ENCODE results near the gene RASGEF1C.

RASGEF1C gene

DNA sequence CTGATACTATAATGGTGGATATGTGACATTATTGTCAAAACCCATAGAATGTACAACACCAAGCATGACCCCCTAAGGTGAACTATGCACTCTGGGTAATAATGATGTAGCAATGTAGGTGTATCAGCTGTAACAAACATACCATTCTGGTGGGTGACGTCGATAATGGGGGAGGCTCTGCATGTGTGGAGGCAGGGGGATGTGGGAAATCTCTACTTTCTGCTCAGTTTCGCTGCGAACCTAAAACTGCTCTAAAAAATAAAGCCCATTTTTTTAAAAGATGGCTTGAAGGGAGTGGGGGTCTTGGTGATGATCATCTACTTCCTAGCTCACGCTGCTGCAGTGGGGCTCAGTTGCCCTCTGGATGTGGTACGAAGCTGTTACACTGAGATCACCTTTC is 51.1 kb downstream of the RASGEF1C start:
- DNase-seq: no peak

DNA sequence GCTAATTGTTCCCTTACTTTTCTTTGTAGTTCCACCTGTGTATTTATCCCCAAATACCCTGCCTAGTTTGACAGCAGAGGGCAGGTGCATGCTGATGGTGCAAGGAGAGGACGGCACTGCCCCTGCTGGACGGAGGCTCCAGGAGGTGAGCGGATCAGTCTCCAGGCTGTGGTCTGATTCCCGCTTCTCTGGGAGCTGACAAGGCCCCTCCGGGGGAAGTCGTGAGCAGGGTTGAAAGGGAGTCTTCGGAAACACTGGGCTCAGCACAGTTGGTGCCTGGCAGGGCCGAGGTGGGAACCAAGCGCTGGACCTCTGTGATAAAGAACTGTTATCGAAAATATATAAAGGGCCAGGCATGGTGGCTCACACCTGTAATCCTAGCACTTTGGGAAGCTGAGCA is 52.9 kb downstream of the RASGEF1C start:
- no peak for DNase-seq

DNA sequence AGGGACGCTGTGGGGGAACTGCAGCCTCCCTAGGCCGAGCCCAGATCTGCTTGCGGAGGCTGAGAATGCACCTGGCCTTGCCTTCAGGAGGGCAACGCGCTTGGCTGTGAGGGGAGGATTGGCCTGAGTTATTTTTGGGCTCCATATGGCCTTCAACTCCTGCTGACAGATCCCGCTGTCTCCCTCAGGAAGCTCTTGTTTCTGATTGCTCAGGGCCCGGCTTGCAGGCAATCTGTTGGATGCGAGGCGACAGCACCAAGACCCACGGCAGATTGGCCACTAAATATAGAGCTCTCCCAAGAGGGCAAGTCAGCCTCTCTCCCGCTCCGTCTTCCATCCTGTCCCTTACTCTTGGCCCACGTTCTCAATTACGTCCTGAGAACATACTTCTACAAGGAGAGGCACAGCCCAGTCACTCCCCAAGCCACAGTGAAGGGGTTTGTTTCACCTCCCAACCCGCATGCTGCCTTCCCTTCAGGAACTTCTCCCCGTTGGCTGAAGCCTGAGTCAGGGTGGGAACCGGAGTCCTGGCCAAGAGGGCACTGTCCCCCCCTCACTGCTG is 53.6 kb downstream of the RASGEF1C start:
- no peak for DNase-seq

DNA sequence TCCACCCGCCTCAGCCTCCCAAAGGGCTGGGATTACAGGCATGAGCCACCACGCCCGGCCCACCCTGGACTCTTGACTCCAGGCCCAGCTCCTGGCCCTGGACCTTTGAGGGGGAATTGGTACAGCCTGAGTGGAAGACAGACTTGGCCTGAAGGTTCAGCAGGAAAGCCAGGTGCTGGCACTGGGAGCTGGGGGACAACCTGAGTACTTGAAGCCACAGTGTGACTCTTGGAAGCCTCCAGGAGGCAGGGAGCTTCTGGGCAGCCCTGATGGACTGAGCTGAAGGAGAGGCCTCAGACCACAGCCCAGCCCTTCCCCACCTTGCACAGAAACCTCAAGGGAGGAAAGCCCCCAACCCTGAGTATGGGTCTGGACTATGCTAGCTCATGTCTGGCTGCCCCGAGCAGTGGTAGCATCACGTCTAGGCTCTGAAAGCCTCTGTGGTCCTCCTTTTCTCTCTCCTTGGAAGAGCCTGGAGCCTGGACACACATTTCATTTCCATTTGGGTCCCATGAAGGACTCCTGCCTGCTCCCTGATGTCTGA is 54.1 kb downstream of the RASGEF1C start:
- no peak for DNase-seq

DNA sequence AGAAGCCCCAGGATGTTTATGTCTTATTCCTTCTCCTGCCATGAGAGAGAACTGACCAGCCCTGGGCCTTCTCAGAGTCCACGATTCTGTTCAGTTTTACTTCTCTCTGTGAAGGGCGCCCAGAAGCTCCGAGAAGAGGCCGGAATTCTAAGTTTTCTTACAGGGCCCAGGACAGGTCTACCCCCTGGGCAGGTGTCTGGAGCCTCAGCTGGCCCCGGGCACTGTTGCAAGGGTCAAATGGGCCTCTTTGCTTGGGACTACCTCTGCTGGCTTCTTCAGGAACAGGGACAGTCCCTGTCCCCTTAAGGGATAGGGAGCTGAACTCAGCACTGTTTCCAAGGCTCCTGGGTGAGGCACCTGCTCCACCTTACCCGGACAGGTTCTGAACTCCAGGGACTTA is 55.0 kb downstream of the RASGEF1C start:
- no peak for DNase-seq

DNA sequence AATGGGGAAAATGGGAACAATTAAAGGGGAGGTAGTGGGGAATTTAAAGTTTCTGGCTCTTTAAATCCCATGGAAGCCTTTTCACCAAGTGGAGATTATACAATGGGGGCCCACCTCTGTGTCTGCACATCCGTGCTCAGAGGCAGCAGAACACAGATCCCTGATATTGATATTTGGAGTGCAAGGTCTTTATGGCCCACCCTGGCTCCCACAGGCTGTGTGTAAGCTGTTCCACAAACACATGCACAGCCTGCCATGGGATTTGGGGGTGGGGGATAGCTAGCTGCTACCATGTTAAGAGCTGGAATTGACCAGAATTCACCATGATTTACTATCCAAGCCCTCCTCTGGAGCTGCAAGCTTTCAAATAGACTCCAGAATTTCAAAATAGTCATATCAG is 55.9 kb downstream of the RASGEF1C start:
- DNase-seq: no peak

DNA sequence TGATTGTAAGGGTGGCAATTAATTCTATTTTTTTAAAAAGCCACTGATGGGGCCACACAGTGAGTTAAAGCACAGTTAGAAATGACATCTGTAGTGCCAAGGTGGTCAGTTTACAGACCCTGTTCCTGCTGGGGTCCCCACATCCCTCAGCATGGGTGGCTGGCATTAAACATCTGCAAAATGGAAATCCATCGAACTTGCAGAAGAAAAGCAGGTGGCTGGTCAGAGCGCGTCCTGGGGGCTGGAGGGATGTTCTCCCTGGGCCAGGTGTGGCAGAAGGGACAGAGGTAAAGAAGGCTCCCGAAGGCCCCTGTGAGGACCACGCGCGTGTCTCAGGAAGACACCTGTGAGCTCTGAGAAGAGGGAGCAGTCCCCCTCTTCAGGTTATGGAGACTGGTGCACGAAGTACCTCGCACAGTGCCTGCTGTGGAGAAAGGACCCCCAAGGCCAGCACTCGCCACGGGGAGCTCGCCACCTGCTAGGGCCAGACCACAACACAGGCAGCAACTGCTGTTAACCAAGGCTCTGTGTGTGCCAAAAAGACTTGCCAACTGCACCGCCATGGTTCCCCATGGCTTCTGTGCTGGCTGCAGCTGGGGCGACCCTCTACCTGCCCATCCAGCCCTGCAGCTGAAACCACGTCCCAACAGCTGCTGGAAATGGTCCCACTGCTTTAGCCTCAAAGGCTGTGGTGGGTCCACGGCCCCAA is 65.2 kb downstream of the RASGEF1C start:
- no peak for DNase-seq

DNA sequence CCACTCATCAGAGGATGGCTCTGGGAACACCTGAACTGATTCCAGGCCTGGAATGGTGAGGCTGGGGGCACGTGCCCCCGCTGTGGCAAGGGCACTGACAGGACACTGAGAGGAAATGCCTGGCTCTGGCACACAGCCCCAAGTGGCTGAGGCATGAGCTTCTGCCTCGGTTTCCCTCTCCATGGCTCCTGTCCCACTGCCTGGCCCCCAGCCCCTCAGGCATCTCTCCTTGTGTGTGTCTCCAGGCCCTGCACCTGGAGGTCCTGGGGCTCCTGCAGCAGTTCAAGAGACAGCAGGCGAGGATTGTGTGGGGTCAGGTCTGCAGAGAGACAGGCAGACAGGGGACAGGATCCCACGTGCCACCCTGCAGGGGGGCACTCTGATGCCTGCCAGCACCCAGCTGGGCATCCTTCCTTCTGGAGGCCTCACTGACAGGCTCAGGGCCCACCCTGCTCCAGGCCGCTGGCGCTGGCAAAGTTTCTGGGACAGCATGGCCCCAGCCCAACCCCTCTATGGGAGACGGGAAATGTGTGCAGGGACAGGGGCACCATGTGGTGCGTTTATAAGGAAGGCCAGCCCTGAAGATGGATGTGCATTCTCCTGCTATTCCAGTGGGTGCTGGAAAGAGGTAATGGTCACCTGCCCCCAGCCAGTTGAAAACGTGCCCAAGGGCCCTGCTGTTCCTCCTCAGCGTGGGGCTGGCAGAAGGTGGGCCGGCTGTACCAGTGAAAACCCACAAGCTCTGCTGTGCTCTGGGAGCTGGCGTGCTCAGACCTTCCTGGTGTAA is 66.0 kb downstream of the RASGEF1C start:
- no peak for DNase-seq

DNA sequence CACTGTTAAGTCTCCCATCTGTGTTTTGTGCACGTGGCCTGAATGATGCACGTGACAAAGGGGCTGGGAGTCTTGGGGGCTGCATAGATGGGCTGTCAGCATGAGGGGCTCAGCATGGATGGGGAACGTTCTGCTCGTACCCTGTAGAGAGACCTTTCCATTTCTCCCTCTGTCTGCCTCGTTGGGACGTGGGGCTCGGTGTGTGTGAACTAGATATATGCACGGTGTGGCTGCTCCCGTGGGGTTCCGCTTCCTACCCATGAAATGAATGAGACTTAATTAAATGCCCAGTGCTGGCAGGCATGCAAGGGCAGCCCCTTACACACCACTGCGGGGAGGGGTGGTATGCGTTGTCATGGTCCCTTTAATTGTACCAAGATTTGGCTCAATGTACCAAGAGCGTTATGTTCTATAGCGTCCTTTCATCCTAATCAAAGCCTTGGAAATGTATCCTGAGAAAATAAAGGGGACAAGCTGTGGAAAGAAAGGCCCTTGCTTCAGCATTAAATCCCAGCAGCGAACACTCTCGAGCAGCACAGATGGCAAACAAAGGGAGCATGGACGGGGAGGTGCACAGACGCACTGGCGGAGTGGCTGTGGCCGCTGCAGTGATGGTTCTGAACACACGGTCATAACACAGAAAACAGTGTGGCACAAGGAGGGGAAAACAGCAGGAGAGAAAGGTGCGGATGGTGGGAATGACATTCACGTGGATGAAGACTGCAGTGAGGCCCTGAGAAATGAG is 66.8 kb downstream of the RASGEF1C start:
- no peak for DNase-seq

DNA sequence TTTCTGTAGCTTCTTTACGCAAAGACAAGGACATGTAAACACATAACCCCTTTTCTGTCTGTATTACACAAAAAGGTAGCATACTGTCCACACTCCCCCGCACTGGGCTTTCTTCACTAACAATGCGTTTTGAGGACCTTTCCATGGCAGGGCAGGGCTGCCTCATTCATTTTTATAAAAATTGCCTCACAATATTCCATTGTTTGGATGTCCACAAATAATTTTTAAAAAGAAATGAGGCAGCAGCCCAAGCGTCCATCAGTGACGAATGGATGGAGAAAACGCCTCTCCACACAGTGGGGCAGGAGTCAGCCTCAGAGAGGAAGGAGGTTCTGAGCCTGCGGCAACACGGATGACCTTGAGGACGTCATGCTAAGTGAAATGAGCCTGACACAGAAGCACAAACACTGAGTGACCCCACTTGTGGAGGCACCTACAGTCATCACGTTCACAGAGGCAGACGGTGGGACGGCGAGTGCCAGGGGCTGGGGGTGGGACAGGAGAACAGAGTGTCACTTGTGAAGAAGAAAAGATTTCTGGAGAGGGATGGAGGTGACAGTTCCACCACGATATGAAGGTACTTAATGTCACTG is 67.8 kb downstream of the RASGEF1C start:
- no peak for DNase-seq

DNA sequence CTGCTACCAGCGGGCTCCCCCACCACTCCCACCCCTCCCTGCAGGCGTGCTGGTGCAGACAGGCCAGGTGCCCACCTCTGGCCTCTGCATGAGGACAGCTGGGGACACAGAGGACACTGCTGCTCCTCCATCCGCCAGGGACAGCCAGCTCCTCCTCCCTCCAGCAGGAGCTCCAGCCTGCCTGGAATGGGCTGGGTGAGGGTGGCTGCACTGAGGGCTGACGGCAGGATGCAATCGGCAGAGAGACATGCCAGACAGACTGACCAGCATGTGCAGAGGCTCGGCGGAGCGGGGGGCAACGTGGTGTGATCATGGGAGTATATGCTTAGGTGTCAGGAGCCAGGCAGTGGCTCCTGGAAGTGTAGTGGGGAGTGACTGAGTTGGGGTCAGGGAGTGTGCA is 68.4 kb downstream of the RASGEF1C start:
- no peak for DNase-seq

DNA sequence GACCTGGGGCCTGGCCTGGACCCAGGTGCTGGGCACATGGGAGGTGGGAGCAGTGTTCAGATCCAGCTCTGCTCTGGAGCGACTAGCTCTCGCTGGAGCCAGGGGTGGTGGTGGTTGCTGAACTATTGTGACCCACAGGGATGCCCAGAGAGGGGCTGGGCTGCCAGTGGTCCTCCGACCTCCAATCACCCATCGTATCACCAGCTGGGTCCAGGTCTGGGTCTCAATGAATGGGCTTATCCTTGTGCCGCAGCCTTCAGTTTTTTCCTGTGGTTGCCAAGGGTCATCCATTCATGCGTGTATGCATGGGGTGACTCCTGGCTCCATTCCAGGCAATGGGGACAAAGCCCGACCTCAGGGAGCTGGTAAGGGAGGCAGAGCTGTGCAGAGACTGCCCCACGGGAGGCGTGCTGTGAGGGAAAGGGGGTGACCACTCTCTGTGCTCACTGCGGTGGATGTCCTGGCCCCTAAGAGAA is 68.9 kb downstream of the RASGEF1C start:
- DNase-seq: no peak

DNA sequence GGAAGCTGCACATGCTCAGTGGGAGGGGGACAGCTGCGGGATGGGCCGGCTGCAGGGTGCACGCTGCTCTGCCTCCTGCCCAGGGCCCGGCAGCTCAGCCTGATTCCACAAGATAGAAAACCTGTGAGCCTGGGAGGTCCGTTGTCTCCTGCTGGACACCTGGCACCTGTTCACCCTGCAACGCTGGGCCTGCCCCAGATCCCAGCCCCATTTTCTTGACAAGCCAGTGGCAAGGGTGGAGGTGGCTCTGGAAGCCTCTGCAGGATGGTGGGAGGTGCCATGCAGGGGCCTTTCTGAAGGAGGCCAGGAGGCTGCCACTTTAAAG is 69.3 kb downstream of the RASGEF1C start:
- no peak for DNase-seq

DNA sequence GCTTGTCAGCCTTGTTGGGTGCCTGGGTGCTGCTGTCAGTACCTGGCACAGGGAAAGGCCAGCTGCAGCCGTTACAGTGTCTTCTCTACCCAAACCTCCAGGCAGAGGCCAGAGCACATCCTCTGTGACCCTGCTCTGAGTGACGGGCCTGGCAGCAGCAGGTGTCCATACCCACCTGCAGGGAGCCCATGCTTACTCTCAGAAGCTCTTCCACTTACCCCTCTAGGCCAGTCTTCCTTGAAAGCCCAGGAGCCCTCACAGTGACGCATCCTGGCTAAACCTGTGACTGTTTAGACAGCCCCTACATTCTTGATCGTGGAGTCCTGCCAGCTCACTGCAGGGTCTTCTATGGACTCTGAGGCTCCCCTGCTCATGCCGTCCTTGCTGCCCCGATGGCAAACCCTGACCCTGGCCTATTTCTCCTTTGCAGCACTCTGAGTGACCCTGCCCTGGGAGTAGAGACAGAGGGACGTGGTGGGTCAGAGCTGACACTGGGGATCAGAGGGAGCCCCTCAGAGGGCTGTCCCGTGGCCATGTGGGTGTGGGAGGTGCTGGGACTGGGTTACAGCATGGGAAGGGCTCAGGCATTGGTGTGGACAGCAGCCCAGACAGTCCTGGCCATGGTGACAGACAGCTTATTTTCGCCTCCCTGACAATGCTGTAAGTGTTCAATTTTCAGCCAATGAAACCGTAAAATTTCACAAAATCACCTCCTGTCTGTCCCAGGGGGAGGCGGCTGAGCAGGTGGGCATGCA is 69.9 kb downstream of the RASGEF1C start:
- DNase-seq: no peak

DNA sequence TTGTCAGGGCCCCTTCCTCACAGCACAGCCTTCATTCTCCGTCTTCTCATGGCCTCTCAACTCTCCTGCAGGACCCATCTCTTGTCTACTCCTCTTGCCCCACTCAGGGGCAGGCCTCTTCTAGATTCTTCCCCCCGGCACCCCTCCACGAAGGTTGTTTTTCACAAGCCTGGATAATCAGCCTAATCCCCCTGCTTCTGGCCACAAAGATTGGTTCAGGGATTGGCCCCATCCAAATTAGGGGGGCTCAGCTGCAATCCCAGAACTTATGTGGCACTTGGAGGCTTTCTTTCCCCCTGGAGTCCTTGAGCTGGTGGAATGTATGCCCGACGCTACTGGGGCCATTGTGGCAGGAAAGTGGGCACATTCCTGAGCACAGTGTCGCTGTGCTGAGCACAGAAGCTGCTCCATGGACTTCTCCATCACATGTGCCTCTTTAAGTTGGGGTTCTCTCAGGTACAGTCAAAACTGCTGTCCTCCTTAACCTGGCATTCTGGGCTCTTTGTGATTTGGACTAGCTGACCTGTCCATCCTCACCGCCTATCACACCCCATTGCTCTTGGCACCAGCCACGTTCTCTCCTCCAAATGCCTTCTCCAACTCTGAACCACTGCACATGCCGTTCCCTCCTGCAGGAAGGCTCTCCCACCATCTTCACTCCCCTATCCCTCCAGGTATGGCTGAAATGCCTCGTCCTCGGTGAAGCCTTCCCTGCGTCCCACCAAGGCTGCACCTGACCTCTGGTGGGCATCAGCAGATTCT is 70.6 kb downstream of the RASGEF1C start:
- no peak for DNase-seq

DNA sequence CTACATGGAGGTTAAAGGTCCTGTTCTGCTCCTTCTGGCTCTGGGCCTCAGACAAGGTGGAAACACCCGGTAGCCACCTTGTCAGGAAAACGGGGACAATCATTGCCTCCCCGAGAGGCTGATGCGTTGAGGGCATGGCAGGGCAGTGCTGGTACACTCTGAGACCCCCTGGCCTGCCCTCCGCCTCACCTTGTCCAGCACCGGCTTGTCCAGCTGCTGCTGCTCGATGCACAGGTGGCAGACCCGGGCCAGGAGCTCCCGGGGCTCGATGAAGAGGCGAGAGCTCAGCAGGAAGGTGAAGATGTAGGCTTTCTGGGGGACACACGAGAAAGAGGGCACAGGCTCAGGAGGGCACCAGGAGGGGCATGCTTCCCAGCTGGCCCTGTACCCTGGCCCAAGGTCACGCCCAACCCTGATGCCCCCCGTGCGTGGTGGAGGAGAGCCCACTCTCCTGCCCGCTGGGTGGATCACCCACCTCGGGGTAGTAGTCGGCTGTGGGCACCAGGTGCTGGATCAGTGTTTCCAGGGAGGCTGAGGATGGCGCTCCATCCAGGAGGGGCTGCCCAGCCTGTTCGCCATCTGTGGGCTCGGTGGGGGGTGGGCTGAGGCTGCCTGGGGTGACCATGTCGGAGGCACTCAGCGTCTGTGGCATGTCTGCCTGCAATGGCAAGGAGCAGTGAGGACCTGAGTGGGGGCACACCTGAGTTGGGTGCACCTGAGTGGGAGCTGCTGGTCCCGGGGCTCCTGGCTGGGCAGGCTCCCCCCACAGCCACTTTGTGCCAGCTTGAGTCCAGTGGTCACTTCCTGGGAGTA is 71.4 kb downstream of the RASGEF1C start:
- DNase-seq: no peak

DNA sequence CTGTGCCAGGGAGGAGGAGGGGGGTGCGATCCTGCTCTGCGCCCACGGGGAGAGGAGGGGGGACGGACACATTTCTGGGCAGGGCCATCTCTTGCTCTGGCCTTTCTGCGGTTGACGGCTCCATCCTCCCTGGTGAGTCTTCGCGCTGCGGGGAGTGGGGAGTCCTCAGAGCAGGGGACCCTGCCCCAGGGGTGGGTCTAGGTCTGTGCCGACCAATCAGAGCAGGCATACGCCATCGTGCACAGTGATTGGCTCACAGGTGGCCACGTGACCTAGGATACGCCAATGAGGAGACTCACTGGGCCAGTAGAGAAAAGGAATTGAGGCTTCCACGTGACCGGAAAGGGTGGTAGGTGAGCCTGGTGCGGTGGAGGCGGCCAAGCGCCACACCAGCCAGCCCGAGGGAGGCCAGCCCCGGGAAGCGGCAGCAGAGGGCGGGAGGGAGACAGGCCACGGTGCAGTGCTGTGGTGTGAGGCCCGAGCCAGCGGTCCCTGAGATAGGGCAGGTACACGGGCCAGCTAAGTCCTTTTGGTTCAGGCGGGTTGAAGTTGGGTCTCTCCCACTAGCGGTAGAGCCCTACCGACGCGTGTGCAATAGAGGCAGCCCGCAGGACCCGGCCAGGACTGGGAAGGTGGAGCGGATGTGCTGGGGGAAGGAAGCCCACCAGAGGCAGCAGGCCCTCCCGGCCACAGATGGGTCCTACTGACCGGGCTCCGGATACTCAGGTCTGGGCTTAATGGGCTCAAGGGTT is 72.2 kb downstream of the RASGEF1C start:
- DNase-seq: no peak

DNA sequence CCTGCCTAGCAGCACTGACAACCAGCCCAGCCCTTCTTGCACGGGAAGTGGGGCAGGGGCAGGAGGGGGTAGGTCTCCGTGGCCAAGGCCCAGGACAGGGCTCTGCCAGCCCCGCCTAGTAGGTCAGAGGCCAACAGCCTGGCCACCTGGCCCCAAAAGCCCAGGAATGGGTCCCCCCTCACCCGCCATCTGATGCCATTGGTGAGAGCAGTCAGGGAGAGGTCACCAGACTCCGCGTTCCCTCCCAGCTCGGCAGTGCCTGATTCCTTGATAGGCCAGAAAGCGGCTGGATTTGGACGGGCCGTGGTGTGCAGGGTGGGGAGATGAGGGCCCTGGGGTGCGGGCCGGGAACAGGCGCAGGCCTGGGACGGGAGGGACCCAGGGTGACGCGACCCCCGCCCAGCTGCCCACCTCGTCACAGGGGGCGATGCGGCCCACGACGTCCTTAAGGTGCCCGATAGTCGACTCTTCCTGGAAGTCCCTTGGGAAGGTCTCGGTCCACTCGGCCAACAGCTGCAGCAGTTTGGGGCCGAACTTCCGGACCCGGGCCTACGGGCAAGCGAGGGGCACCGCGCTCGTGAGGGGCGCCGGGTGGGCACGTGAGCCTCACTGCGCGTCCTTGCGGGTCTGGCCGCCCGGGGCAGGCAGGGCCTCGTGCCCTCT is 72.9 kb downstream of the RASGEF1C start:
- no peak for DNase-seq
